HG02884 (cell line): ENCODE data around the gene MYO3A.
"Not testable (repeated sequence)": the region's sequence is repeated elsewhere in the genome, so short reads cannot be mapped to it uniquely, and the experiment has no call there.

Experiments
- ATAC-seq: cut with Tn5 transposase; IDR thresholded peaks from one replicate; pipeline ENCODE4 v1.9.1; 2021; ENCODE audit warnings: mild to moderate bottlenecking, moderate library complexity; ENCODE audit not compliant: unreplicated experiment

MYO3A gene

GRCh38 chr10:25972631-25973030 is 38.6 kb downstream of the MYO3A start:
- no peak for ATAC-seq

GRCh38 chr10:25974897-25975459 is 40.9 kb downstream of the MYO3A start:
- no peak for ATAC-seq

- no peak for ATAC-seq
Measured at GRCh38 chr10:25978771-25979170, 44.7 kb downstream of the MYO3A start.

- no peak for ATAC-seq
Measured at GRCh38 chr10:25982107-25982506, 48.1 kb downstream of the MYO3A start.

- ATAC-seq = no peak
Measured at GRCh38 chr10:25988583-25988982, 54.6 kb downstream of the MYO3A start.

GRCh38 chr10:25989951-25990350 is 55.9 kb downstream of the MYO3A start:
- ATAC-seq = no peak

- peak; percentile 78 for ATAC-seq
Measured at GRCh38 chr10:25999295-25999981, 65.4 kb downstream of the MYO3A start.

- ATAC-seq = no peak
Measured at GRCh38 chr10:26000971-26001370, 66.9 kb downstream of the MYO3A start.

GRCh38 chr10:26002466-26002865 is 68.4 kb downstream of the MYO3A start:
- ATAC-seq = not testable (repeated sequence)

- ATAC-seq = no peak
Measured at GRCh38 chr10:26015092-26015491, 81.1 kb downstream of the MYO3A start.

GRCh38 chr10:26022831-26023230 is 88.8 kb downstream of the MYO3A start:
- ATAC-seq = no peak

GRCh38 chr10:26024303-26024702 is 90.3 kb downstream of the MYO3A start:
- no peak for ATAC-seq

- no peak for ATAC-seq
Measured at GRCh38 chr10:26025523-26025922, 91.5 kb downstream of the MYO3A start.

GRCh38 chr10:26029858-26030257 is 95.8 kb downstream of the MYO3A start:
- no peak for ATAC-seq

GRCh38 chr10:26031300-26031699 is 97.3 kb downstream of the MYO3A start:
- ATAC-seq = peak; percentile 89

GRCh38 chr10:26043469-26043868 is 109.4 kb downstream of the MYO3A start:
- ATAC-seq = no peak

- ATAC-seq = no peak
Measured at GRCh38 chr10:26044141-26044749, 110.2 kb downstream of the MYO3A start.

GRCh38 chr10:26046073-26046700 is 112.2 kb downstream of the MYO3A start:
- ATAC-seq = no peak

- ATAC-seq = no peak
Measured at GRCh38 chr10:26048756-26049155, 114.7 kb downstream of the MYO3A start.

GRCh38 chr10:26052326-26052725 is 118.3 kb downstream of the MYO3A start:
- ATAC-seq = no peak

GRCh38 chr10:26057466-26057865 is 123.4 kb downstream of the MYO3A start:
- ATAC-seq = no peak

- ATAC-seq = no peak
Measured at GRCh38 chr10:26064106-26064505, 130.1 kb downstream of the MYO3A start.
